ENCODE measurements around the gene CSNK1A1. TPM values are rescaled to one million over a fixed set of nuclear protein-coding genes. Genes with fewer than 3 reads are reported as not detected.
A peak's percentile ranks its signal among the peaks of the same experiment; 100 is the strongest.

CSNK1A1 gene
- polyA plus RNA-seq, 3 donors, result 75.7 to 131 (median 103) TPM

DNA sequence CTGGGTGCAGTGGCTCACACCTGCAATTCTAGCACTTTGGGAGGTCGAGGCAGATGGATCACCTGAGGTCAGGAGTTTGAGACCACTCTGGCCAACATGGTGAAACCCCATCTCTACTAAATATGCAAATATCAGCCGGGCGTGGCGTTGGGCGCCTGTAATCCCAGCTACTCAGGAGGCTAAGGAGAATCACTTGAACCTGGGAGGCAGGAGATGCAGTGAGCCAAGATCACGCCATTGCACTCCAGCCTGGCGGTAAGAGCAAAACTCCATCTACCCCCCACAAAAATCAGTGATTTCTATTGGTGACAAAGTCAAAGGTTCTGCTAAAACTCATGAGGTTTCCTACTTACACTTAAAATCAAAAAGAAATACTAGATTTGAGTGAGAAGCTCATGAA, 18.8 kb downstream of the CSNK1A1 start:
- peaks cover 100% of the 10 kb centered on the region for H4K20me1 ChIP-seq (ENCODE audit: insufficient read depth, low read length)
- no peak overlapping the region for H3K4me3 ChIP-seq (replicated peaks in 1 of 3; ENCODE audit: low read depth in 2 of 3, low read length in 3 of 3)
- H2AFZ ChIP-seq (ENCODE audit: insufficient read depth, low read depth, low read length, poor library complexity, severe bottlenecking), result no peak overlapping the region
- Mint-ChIP-seq H3K27me3 (ENCODE audit: low read depth in 3 of 3) (peaks cover 0 to 3% (median 2%) of the 10 kb centered on the region in 3 donors), H3K9me3 (no peaks in the 10 kb centered on the region), H3K4me1 (peaks cover 31% of the 10 kb centered on the region), H3K4me3 (no peak overlapping the region), H3K27ac (peak overlapping the region in 2 of 7 donors; percentile 10 to 72), H3K36me3 (peaks cover 24 to 53% of the 10 kb centered on the region in 2 donors)
- H3K27ac ChIP-seq (ENCODE audit: low read depth in 1 of 2, low read length in 2 of 2), result peak overlapping the region in 1 of 2 donors; percentile 4
- no peak overlapping the region for H3K4me2 ChIP-seq (replicated peaks; ENCODE audit: extremely low read depth, low read length, poor library complexity, severe bottlenecking)
- 97% methylated on average over 5 of the region's 7 CpGs for WGBS (ENCODE audit: insufficient coverage)
- no peak for TF ChIP-seq CTCF (IDR thresholded peaks at IDR 0.05)
- H3K36me3 ChIP-seq (replicated peaks in 1 of 2; ENCODE audit: control insufficient read depth in 1 of 2, insufficient read depth in 2 of 2, low read length in 2 of 2), result peaks cover 11 to 58% of the 10 kb centered on the region in 2 donors
- DNase-seq, result no peak
- peaks cover 100% of the 10 kb centered on the region for H3K79me2 ChIP-seq (ENCODE audit: insufficient read depth, low read length)
- H3K9me3 ChIP-seq (replicated peaks in 1 of 2; ENCODE audit: control insufficient read depth in 1 of 2, insufficient read depth in 1 of 2, low read length in 2 of 2), result no peaks in the 10 kb centered on the region
- no peaks in the 10 kb centered on the region for H3K27me3 ChIP-seq (ENCODE audit: control insufficient read depth in 2 of 2, insufficient read depth in 2 of 2, low read length in 2 of 2)
- peaks cover 2 to 3% of the 10 kb centered on the region in 2 donors for H3K4me1 ChIP-seq (ENCODE audit: control insufficient read depth in 1 of 2, insufficient read depth in 2 of 2, low read length in 2 of 2)
- H3K9ac ChIP-seq (ENCODE audit: insufficient read depth, low read length, poor library complexity, severe bottlenecking), result no peak overlapping the region
- intact Hi-C loops (cut with micrococcal nuclease), result no loop called here

DNA sequence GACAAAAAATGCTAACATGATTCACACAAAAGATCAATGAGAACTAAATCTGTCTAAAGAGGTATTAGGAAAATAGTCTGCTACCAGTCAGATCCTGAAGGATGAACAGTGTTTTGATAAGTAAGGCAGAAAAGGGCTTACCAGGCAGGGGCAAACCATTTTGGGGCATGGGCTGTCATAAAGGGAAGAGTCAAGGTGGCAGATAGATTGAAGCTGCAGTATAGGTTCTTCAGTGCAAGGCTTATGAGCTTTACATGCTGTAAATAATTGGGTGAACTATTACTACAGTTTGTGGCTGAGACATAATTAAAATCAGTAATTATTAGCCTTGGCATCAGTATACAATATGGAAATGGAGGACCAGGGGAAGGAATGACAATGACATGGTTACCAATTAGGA, 21.8 kb downstream of the CSNK1A1 start:
- Histone ChIP-seq H3K4me2 (replicated peaks; ENCODE audit: extremely low read depth, low read length, poor library complexity, severe bottlenecking) (no peak overlapping the region), H3K79me2 (ENCODE audit: insufficient read depth, low read length) (peaks cover 100% of the 10 kb centered on the region), H3K9ac (ENCODE audit: insufficient read depth, low read length, poor library complexity, severe bottlenecking) (no peak overlapping the region), H3K27me3 (ENCODE audit: control insufficient read depth in 2 of 2, insufficient read depth in 2 of 2, low read length in 2 of 2) (no peaks in the 10 kb centered on the region), H4K20me1 (ENCODE audit: insufficient read depth, low read length) (peaks cover 100% of the 10 kb centered on the region), H3K27ac (ENCODE audit: low read depth in 1 of 2, low read length in 2 of 2) (peak overlapping the region in 1 of 2 donors; percentile 42), H3K9me3 (replicated peaks in 1 of 2; ENCODE audit: control insufficient read depth in 1 of 2, insufficient read depth in 1 of 2, low read length in 2 of 2) (no peaks in the 10 kb centered on the region), H3K36me3 (replicated peaks in 1 of 2; ENCODE audit: control insufficient read depth in 1 of 2, insufficient read depth in 2 of 2, low read length in 2 of 2) (peaks cover 4 to 40% of the 10 kb centered on the region in 2 donors), H3K4me1 (ENCODE audit: control insufficient read depth in 1 of 2, insufficient read depth in 2 of 2, low read length in 2 of 2) (peaks cover 8 to 14% of the 10 kb centered on the region in 2 donors), H2AFZ (ENCODE audit: insufficient read depth, low read depth, low read length, poor library complexity, severe bottlenecking) (no peak overlapping the region), H3K4me3 (replicated peaks in 1 of 3; ENCODE audit: low read depth in 2 of 3, low read length in 3 of 3) (no peak overlapping the region)
- intact Hi-C loops (cut with micrococcal nuclease), result no loop called here
- peak overlapping the region in 4 of 7 donors; percentile 14 to 42 (median 20) for H3K27ac Mint-ChIP-seq
- H3K27me3 Mint-ChIP-seq (ENCODE audit: low read depth in 3 of 3), result peaks cover 0 to 3% (median 0%) of the 10 kb centered on the region in 3 donors
- no peaks in the 10 kb centered on the region for H3K9me3 Mint-ChIP-seq
- no peak for TF ChIP-seq CTCF (IDR thresholded peaks at IDR 0.05)
- H3K4me1 Mint-ChIP-seq, result peaks cover 41% of the 10 kb centered on the region
- DNase-seq, result no peak
- H3K36me3 Mint-ChIP-seq, result peaks cover 19 to 47% of the 10 kb centered on the region in 2 donors
- no peak overlapping the region for H3K4me3 Mint-ChIP-seq
